ENCODE results near the gene NTF3.

NTF3 gene

DNA sequence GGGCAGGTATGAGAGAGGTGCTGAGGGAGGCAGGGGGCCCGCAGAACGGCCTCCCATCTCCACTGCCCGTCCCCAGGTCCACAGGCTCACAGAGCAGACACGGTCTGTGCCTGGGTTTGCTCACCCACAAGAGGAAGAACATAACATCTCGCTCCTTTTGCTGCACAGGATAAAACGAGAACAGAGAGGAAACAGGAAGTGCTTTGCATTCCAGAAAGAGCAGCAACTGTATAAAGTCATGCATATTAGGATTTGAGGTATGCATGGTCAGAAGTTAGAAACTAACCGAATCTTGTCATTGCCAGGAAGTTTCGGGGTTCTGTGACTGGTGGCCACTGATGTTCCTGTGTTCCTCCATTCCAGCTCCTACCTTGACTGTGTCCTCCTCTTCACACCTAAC, 25.0 kb downstream of the NTF3 start:
- no peak for DNase-seq (ENCODE audit: low read depth in 1 of 2, low spot score in 1 of 2)

- no peak for DNase-seq (ENCODE audit: low read depth in 1 of 2, low spot score in 1 of 2)
These were observed 26.5 kb downstream of the NTF3 start for GRCh38 chr12:5458229-5459050.

GRCh38 chr12:5459051-5459782, 27.3 kb downstream of the NTF3 start:
- DNase-seq (ENCODE audit: low read depth in 1 of 2, low spot score in 1 of 2): no peak

- no peak for DNase-seq (ENCODE audit: low read depth in 1 of 2, low spot score in 1 of 2)
These were observed 28.9 kb downstream of the NTF3 start for GRCh38 chr12:5460817-5461216.

GRCh38 chr12:5461966-5462365, 30.1 kb downstream of the NTF3 start:
- DNase-seq (ENCODE audit: low read depth in 1 of 2, low spot score in 1 of 2): no peak

DNA sequence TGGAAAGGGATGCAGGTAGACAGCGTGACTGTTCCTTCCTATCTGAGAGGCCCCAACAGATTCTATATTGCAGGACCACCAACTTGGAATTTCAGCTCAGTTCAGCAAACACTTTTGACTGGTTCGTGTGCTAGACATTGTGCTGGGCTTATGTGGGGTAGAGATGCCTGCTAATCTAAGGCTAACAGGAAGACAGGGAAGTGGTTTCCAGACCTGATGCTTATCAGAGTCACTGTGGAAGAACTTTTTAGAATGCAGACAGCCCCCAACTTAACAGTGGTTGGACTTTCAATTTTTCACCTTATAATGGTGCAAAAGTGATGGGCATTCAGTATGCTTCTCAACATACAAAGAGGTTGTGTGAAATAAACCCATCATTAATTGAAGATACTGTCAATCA, 32.2 kb downstream of the NTF3 start:
- DNase-seq (ENCODE audit: low read depth in 1 of 2, low spot score in 1 of 2): no peak

DNA sequence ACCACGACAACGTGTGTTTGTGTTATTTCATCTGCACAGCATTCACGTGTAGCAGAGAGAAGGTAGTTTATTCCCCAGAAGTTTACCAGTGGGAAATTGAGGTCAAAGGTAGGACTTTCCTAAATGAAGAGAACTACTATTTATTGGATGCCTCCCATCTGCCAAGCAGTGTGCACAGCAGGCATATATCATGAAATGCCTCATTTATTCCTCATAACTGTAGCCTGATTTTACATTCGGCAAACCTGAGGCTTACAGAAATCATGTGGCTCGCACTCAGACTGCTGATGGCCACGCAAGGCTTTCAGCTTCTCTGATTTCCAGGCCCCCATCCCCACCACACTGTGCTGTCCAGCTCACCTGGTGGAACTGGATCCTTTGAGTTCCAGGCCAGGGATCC, 33.5 kb downstream of the NTF3 start:
- DNase-seq (ENCODE audit: low read depth in 1 of 2, low spot score in 1 of 2): no peak

DNA sequence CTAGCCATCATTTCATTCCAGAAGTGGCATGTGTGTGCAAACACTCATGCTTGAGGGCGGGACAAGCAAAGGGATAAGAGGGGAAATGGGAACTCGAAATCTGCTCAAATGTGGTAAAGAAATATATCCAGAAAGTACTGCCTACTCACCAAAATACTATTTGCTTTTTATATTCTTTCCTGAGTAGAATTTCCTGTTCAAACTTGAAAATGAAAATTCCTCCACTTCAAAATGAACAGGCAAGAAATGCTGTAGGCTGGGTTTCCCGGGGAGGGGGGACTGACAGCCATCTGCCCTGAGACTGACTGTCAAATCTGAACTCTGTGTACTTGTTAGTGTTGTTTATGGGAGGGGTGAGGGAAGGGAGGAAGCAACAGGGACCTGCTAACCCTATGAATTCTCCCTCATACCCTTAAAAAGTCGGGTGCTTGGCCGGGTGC, 34.6 kb downstream of the NTF3 start:
- no peak for DNase-seq (ENCODE audit: low read depth in 1 of 2, low spot score in 1 of 2)

DNA sequence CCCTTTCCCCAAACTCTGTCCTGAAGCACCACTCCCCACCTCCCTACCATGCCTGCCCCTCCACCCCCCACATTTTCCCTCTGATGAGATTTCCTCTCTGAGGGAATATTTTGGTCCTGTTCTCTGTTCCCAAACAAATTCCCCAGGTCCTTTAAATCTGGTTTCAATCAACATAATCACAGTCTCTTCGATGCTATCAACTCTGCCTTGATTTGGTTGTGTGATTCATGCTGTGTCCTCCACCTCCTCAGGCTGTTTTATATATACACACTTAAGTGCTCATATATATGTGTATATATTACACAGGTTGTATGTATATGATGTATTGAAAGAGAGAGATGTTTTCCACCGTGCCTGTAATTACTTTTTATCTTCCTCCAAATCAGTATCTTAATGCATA, 36.0 kb downstream of the NTF3 start:
- DNase-seq (ENCODE audit: low read depth in 1 of 2, low spot score in 1 of 2): no peak

GRCh38 chr12:5470221-5470620, 38.3 kb downstream of the NTF3 start:
- no peak for DNase-seq (ENCODE audit: low read depth in 1 of 2, low spot score in 1 of 2)

DNA sequence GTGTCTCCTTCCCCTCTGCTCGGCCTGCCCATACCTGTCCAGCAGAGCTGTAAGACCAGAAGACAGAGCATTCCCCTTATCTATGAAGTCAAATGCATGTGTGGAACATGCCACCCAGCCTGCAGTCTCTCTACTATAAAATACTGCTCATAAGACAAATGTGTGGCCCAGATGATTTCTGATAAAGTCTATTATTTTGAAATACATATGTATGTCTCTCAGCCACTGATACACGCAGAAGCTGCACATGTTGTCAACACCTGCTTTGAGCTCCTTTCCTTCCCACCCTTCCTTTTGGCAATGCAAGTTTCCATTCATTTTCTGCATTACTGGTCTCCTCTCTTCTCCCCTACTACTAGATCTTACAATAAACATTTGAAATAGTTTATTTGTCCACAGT, 38.8 kb downstream of the NTF3 start:
- no peak for DNase-seq (ENCODE audit: low read depth in 1 of 2, low spot score in 1 of 2)

DNA sequence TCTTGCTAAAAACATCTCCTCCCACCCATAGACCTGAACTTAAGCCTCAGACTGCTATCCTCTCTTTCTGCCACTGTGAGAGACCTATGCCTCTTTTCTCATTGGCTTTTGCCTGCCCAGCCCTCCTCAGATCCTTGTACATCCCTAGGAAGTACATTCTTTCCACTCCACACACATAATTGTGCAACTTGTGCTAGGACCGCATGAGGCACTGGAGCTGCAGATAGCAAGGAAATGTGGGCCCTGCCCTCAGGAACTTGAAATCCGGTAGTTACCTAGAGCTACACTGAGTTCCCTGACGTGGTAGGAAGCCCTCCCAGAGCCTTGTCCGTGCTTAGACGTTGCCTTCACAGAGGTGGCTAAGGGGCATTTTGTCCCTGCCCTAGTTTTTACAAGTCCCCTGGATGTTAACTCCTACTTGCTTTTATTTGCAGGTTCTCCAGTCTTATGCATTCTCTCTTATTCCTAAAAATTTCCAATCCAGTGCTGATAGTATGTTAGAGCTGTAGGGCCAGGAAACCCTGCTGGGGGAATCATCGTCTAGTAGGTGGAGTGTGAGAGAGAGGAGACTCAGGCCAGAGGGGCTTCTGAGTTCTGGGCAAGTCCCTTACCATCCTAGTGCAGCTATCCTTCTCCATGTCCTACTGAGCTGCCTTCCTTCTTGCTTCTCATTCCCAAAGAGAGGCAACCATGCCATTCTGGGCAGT, 41.3 kb downstream of the NTF3 start:
- no peak for DNase-seq (ENCODE audit: low read depth in 1 of 2, low spot score in 1 of 2)

- DNase-seq (ENCODE audit: low read depth in 1 of 2, low spot score in 1 of 2): no peak
These were observed 41.8 kb downstream of the NTF3 start for GRCh38 chr12:5473783-5474116.

- no peak for DNase-seq (ENCODE audit: low read depth in 1 of 2, low spot score in 1 of 2)
These were observed 44.4 kb downstream of the NTF3 start for GRCh38 chr12:5476356-5476755.

DNA sequence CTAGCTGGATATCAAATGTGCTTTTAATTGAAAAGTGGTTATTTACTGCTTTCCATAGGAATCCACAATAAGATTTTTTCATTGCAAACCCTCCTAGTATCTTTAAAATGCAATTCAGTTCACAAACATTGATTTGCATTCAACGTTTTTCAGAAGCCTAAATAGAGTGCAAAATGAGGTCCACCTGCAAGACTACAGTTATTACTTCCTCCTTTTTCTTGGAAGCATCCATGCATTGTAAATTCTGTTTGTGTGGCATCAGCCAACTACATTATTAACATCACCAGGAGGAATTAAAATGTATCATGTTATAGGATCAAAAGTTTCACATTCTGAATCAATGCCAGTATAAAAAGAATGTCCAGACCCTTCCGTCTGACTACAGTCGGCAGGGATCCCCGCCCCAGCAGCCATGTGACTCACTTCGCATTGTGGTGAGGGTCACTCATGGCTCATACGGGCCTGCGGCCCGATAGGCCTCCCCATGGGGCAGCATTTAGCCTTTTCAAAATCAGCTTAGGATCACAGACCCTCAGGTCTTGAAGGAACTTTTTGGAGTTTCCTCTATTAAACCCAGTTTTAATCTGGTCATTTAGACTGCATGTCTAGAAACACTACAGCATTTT, 46.3 kb downstream of the NTF3 start:
- no peak for DNase-seq (ENCODE audit: low read depth in 1 of 2, low spot score in 1 of 2)

GRCh38 chr12:5479761-5480160, 47.9 kb downstream of the NTF3 start:
- DNase-seq (ENCODE audit: low read depth in 1 of 2, low spot score in 1 of 2): no peak

- no peak for DNase-seq (ENCODE audit: low read depth in 1 of 2, low spot score in 1 of 2)
These were observed 48.5 kb downstream of the NTF3 start for GRCh38 chr12:5480218-5480937.

DNA sequence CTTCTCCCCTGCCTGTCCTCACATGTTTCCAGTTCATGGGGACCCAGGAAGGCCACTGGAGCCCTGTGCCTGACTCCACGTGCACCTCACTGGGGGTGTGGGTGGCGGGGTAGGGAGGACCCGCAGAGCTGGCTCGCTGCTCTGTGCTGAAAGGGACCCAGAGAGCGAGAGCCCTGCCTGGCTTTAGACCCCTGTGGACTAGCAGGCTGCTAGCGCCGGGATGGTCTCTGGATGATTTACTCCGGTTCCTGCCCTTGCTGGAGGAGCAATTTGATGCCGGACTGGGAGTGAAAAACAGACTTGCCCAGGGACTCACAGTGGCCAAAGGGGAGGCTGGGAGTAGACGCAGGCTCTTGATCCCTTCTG, 49.0 kb downstream of the NTF3 start:
- no peak for DNase-seq (ENCODE audit: low read depth in 1 of 2, low spot score in 1 of 2)

GRCh38 chr12:5481645-5482044, 49.7 kb downstream of the NTF3 start:
- no peak for DNase-seq (ENCODE audit: low read depth in 1 of 2, low spot score in 1 of 2)

- DNase-seq (ENCODE audit: low read depth in 1 of 2, low spot score in 1 of 2): no peak
These were observed 52.5 kb downstream of the NTF3 start for GRCh38 chr12:5484426-5484825.

GRCh38 chr12:5485454-5485853, 53.5 kb downstream of the NTF3 start:
- no peak for DNase-seq (ENCODE audit: low read depth in 1 of 2, low spot score in 1 of 2)

All from activated CD4-positive, alpha-beta T cell treated with anti-CD3 and anti-CD28 coated beads, Interleukin-2, amount 50 U/mL, for 24 hours (primary cell).